Fibroblast of lung (primary cell): ENCODE data around the gene L3MBTL4.

ENCODE experiments used
- CTCF ChIP-seq, 2 donors: IDR thresholded peaks in 1 of 2; conservative IDR thresholded peaks in 1 of 2; 1 replicate in 1 of 2; 2 replicates in 1 of 2; pipeline ENCODE4 v1.5.1; 2011 to 2012; ENCODE audit warnings: low read length in 2 of 2, control low read depth in 1 of 2, inconsistent platforms in 1 of 2, low read depth in 1 of 2, mild to moderate bottlenecking in 1 of 2
- EZH2 ChIP-seq: IDR thresholded peaks from 2 replicates; pipeline ENCODE4 v1.5.1; 2012; ENCODE audit warnings: low read length, control low read depth, mild to moderate bottlenecking; ENCODE audit errors: missing control alignments

- TF ChIP-seq CTCF (conservative IDR thresholded peaks at IDR 0.05 in 1 of 2, IDR thresholded peaks at IDR 0.05 in 1 of 2; ENCODE audit: low read depth in 1 of 2, low read length in 2 of 2) (no peak), EZH2 (no peak)
Measured at GRCh38 chr18:6441200-6441599, 26.5 kb upstream of the L3MBTL4 start.
